HuH-7.5 (cell line): ENCODE data around the gene MT1HL1.
"Not testable (repeated sequence)": the region's sequence is repeated elsewhere in the genome, so short reads cannot be mapped to it uniquely, and the experiment has no call there.

ENCODE experiments used
- DNase-seq: peaks from one replicate; pipeline ENCODE4 v3.0.0; 2011; ENCODE audit warnings: low spot score

MT1HL1 gene

GRCh38 chr1:236975461-236975860, 28.8 kb downstream of the MT1HL1 start:
- no peak for DNase-seq

- DNase-seq, result not testable (repeated sequence)
Observed at GRCh38 chr1:236974025-236974424, 30.2 kb downstream of the MT1HL1 start.

DNA sequence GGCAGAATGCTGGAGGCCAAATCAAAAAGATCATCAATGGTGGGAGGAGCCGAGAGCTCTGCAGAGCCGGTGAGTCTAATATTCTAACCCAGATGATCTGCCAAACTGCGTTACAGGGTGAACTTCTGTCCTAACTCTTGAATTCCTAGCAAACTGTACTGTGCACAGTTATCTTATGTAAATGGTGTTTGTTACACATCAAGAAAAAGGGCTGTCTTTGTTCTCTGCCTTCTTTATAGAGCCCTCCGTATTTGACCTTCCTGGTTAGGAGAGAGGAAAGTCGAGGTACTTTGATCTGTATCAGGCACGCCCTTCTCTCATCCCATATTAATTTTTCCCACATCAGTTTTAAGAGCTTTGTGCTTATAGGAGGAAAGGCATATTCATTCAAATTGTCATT, 37.6 kb downstream of the MT1HL1 start:
- no peak for DNase-seq

DNA sequence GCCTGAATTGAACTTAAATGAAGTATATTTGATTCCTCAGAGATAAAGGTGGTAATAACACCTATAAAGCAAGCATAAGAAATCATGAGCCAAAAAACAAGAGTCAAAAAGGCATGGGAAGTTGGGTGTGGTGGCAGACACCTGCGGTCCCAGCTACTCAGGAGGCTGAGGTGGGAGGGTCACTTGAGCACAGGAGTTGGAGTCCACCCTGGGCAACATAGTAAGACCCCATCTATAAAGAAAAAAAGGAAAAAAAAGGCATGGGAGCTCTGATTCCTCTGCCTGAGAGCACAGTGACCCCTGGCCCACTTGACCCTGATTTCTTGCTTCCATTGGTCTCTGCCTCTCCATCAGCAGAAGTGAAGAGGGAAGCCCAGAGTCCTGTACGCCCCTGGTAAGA, 40.3 kb downstream of the MT1HL1 start:
- DNase-seq, result no peak

DNA sequence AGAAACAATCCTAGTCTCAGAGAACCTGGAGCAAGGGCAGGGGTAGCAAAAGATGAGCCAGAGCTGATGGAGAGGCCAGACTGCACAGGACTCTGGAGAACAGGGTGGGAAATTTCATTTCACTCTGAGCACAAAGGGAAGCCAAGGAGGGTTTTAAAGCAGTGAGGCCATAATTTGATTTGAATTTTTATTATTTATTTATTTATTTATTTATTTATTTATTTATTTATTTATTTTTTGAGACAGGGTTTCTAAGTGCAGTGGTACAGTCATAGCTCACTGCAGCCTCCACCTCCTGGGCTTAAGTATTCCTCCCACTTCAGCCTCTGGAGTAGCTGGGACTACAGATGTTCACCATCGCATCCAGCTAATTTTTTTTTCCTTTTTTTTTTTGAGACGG, 45.1 kb downstream of the MT1HL1 start:
- DNase-seq, result no peak

GRCh38 chr1:236957235-236957634, 47.0 kb downstream of the MT1HL1 start:
- DNase-seq, result no peak
